Measurements from ENCODE around the gene GTPBP4. TPM values are rescaled to one million over a fixed set of nuclear protein-coding genes. Genes with fewer than 3 reads are reported as not detected.
"Not testable (repeated sequence)": the region's sequence is repeated elsewhere in the genome, so short reads cannot be mapped to it uniquely, and the experiment has no call there.

Gene GTPBP4
- total RNA-seq, 1 donor from 2014 or later: 33.8 TPM

DNA sequence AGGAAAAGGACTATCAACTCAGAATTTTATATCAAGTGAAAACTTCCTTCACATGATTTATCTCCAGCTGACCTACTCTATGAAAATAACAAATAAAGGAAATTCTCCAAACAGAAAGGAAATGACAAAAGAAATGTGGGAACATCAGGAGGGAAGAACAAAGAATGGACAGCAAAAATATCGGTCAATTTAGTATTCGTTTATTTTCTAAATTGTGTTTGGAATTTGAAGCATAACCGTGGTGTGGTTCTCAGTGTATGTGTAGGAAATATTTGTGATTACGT, 76.7 kb downstream of the GTPBP4 start:
- Histone ChIP-seq H3K27ac (replicated peaks) (no peak overlapping the region), H3K4me1 (peaks cover 49% of the 10 kb centered on the region), H3K27me3 (ENCODE audit: low read depth) (no peaks in the 10 kb centered on the region), H3K9me3 (replicated peaks) (no peaks in the 10 kb centered on the region), H3K36me3 (peaks cover 7% of the 10 kb centered on the region), H3K4me3 (no peak overlapping the region)
- DNase-seq: no peak
- intact Hi-C loops (cut with micrococcal nuclease): no loop called here
- TF ChIP-seq, protein P1, sequence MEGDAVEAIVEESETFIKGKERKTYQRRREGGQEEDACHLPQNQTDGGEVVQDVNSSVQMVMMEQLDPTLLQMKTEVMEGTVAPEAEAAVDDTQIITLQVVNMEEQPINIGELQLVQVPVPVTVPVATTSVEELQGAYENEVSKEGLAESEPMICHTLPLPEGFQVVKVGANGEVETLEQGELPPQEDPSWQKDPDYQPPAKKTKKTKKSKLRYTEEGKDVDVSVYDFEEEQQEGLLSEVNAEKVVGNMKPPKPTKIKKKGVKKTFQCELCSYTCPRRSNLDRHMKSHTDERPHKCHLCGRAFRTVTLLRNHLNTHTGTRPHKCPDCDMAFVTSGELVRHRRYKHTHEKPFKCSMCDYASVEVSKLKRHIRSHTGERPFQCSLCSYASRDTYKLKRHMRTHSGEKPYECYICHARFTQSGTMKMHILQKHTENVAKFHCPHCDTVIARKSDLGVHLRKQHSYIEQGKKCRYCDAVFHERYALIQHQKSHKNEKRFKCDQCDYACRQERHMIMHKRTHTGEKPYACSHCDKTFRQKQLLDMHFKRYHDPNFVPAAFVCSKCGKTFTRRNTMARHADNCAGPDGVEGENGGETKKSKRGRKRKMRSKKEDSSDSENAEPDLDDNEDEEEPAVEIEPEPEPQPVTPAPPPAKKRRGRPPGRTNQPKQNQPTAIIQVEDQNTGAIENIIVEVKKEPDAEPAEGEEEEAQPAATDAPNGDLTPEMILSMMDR (IDR thresholded peaks at IDR 0.05; ENCODE audit: borderline replicate concordance): no peak

DNA sequence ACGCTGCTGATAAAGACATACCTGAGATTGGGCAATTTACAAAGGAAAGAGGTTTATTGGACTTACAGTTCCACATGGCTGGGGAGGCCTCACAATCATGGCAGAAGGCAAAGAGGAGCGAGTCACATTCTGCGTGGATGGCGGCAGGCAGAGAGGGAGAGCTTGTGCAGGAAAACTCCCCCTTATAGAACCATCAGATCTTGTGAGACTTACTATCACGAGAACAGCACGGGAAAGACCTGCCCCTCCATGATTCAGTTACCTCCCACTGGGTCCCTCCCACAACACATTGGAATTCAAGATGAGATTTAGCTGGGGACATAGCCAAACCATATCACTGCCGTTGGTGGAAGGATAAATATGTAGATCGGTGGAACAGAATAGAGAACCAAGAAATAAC, 78.5 kb downstream of the GTPBP4 start:
- H3K27ac ChIP-seq (replicated peaks); H3K4me3 ChIP-seq; intact Hi-C loops (cut with micrococcal nuclease); DNase-seq; H3K27me3 ChIP-seq (ENCODE audit: low read depth); H3K9me3 ChIP-seq (replicated peaks); H3K36me3 ChIP-seq: not testable (repeated sequence)
- peaks cover 38% of the 10 kb centered on the region for H3K4me1 ChIP-seq

DNA sequence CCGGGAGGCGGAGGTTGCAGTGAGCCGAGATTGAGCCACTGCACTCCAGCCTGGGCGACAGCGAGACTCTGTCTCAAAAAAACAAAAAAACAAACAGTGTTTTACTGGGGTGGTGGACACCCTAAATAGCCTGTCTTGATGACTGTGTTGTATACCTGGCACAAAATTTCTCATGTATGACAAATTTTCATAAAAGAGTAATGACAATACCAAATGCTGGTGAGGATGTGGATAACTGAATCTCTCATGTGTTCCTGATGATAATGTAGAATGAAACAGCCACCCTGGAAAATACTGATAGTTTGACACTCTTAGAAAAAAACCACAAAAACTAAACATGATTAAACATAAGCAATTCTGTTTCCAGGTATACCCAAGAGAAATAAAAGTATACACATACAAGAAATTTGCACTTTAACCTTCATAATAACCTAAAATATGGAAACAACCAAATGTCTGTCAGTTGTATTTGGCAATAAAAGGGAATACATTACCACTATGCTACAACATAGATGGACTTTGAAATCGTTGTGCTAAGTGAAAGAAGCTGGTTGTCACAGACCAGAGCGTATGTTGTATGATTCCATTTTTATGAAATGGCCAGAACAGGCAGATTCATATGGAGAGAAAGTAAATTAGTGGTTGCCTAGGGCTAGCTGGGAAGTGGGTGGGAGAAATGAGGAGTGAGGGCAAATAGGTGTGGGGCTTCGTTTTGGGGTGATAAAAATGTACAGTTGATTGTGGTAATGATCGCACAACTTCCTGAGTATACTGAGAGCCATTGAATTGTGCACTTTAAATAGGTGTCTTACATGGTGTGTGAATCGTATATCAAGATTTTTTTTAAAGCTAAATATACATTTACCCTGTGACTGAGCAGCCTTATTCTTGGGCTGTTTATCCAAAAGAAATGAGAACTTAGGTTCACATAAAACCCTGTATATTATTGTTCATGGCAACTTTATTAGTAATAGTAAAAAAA, 80.4 kb downstream of the GTPBP4 start:
- no peak for DNase-seq
- no peak overlapping the region for H3K4me3 ChIP-seq
- H3K27ac ChIP-seq (replicated peaks): no peak overlapping the region
- TF ChIP-seq, protein P1 (IDR thresholded peaks at IDR 0.05; ENCODE audit: borderline replicate concordance): no peak
- H3K4me1 ChIP-seq: peaks cover 23% of the 10 kb centered on the region
- H3K9me3 ChIP-seq (replicated peaks): no peaks in the 10 kb centered on the region
- no peaks in the 10 kb centered on the region for H3K27me3 ChIP-seq (ENCODE audit: low read depth)
- intact Hi-C loops (cut with micrococcal nuclease): no loop called here
- H3K36me3 ChIP-seq: peaks cover 20% of the 10 kb centered on the region

Other genes starting within 250 kb of the GTPBP4 start
- gene LARP4B, start 56.7 kb upstream of the GTPBP4 start, total RNA-seq: 64.2 TPM
- gene IDI2, start 37.4 kb downstream of the GTPBP4 start, total RNA-seq: 0.33 TPM
- gene IDI1, start 60.7 kb downstream of the GTPBP4 start, total RNA-seq: 15.6 TPM
- 28.2 TPM for gene WDR37, start 68.0 kb downstream of the GTPBP4 start, total RNA-seq